GM19351 (cell line): Measurements from ENCODE around the gene VPS41.
"Not testable (repeated sequence)": the region's sequence is repeated elsewhere in the genome, so short reads cannot be mapped to it uniquely, and the experiment has no call there.

Experiments used
- ATAC-seq: cut with Tn5 transposase; IDR thresholded peaks from one replicate; pipeline ENCODE4 v1.9.1; 2021; ENCODE audit warnings: mild to moderate bottlenecking, moderate library complexity; ENCODE audit not compliant: unreplicated experiment

VPS41 gene

GRCh38 chr7:38908759-38909335 lies at the start of gene VPS41:
VPS41 (minus strand) TSS chr7:38909191; CDS start chr7:38909174, 17 bp downstream.
- peak; percentile 95 for ATAC-seq

- no peak for ATAC-seq
Measured at GRCh38 chr7:38955892-38956291, 46.9 kb upstream of the VPS41 start.

- ATAC-seq: no peak
Measured at GRCh38 chr7:38953971-38954370, 45.0 kb upstream of the VPS41 start.

GRCh38 chr7:38953227-38953626 lies 44.2 kb upstream of the VPS41 start:
- ATAC-seq: no peak

- no peak for ATAC-seq
Measured at GRCh38 chr7:38951213-38951612, 42.2 kb upstream of the VPS41 start.

GRCh38 chr7:38950309-38950708 lies 41.3 kb upstream of the VPS41 start:
- ATAC-seq: no peak

GRCh38 chr7:38947541-38947940 lies 38.5 kb upstream of the VPS41 start:
- ATAC-seq: not testable (repeated sequence)

GRCh38 chr7:38942431-38943051 lies 33.5 kb upstream of the VPS41 start:
- ATAC-seq: no peak

GRCh38 chr7:38940774-38941173 lies 31.8 kb upstream of the VPS41 start:
- no peak for ATAC-seq

GRCh38 chr7:38938589-38938988 lies 29.6 kb upstream of the VPS41 start:
- ATAC-seq: no peak

- ATAC-seq: no peak
Measured at GRCh38 chr7:38938001-38938485, 29.1 kb upstream of the VPS41 start.

- no peak for ATAC-seq
Measured at GRCh38 chr7:38936641-38937040, 27.6 kb upstream of the VPS41 start.

GRCh38 chr7:38934536-38934935 lies 25.5 kb upstream of the VPS41 start:
- no peak for ATAC-seq

GRCh38 chr7:38934051-38934450 lies 25.1 kb upstream of the VPS41 start:
- ATAC-seq: no peak

GRCh38 chr7:38932509-38933168 lies 23.6 kb upstream of the VPS41 start:
- peak; percentile 89 for ATAC-seq

- ATAC-seq: no peak
Measured at GRCh38 chr7:38929460-38930171, 20.6 kb upstream of the VPS41 start.

GRCh38 chr7:38928506-38928905 lies 19.5 kb upstream of the VPS41 start:
- no peak for ATAC-seq

GRCh38 chr7:38927751-38928150 lies 18.8 kb upstream of the VPS41 start:
- ATAC-seq: no peak

- ATAC-seq: no peak
Measured at GRCh38 chr7:38920731-38921130, 11.7 kb upstream of the VPS41 start.

- no peak for ATAC-seq
Measured at GRCh38 chr7:38916396-38916795, 7.4 kb upstream of the VPS41 start.

- ATAC-seq: no peak
Measured at GRCh38 chr7:38909870-38910269, 879 bp upstream of the VPS41 start.

GRCh38 chr7:38907766-38908165 lies 1.2 kb downstream of the VPS41 start:
- no peak for ATAC-seq
